PFSK-1 (cell line): ENCODE data around the gene GDF15.

ENCODE experiments used
- POLR2AphosphoS5 ChIP-seq: IDR thresholded peaks from 2 replicates; pipeline ENCODE4 v1.6.1; 2012; ENCODE audit warnings: low read depth, mild to moderate bottlenecking, control low read depth, low read length, moderate library complexity
- TAF1 ChIP-seq: IDR thresholded peaks from 2 replicates; pipeline ENCODE4 v1.6.1; 2012; ENCODE audit warnings: low read length, control low read depth, borderline replicate concordance; ENCODE audit not compliant: insufficient read depth

- TF ChIP-seq POLR2AphosphoS5 (no peak), TAF1 (no peak)
These were observed 42.3 kb downstream of the GDF15 start for GRCh38 chr19:18428173-18428786.
